Stimulated activated CD4-positive, alpha-beta T cell treated with anti-CD3 and anti-CD28 coated beads, Interleukin-4, amount 100 ng/mL, for 24 hours (primary cell): ENCODE measurements around the gene MRPL23.

ENCODE experiments used
- DNase-seq: peaks from one replicate; pipeline ENCODE4 v3.0.0-alpha.2; 2020

The MRPL23 gene

GRCh38 chr11:1921574-1922141, 25.5 kb upstream of the MRPL23 start:
- no peak for DNase-seq

GRCh38 chr11:1922481-1923081, 24.6 kb upstream of the MRPL23 start:
- DNase-seq: no peak

- DNase-seq: no peak
Observed at GRCh38 chr11:1923201-1923956, 23.8 kb upstream of the MRPL23 start.

- DNase-seq: no peak
Observed at GRCh38 chr11:1924181-1924580, 23.0 kb upstream of the MRPL23 start.

- no peak for DNase-seq
Observed at GRCh38 chr11:1924646-1925372, 22.3 kb upstream of the MRPL23 start.

- DNase-seq: no peak
Observed at GRCh38 chr11:1925373-1926155, 21.6 kb upstream of the MRPL23 start.

GRCh38 chr11:1926156-1927025, 20.7 kb upstream of the MRPL23 start:
- DNase-seq: no peak

- DNase-seq: no peak
Observed at GRCh38 chr11:1927026-1927847, 19.9 kb upstream of the MRPL23 start.

- no peak for DNase-seq
Observed at GRCh38 chr11:1927848-1928469, 19.2 kb upstream of the MRPL23 start.

- DNase-seq: no peak
Observed at GRCh38 chr11:1928470-1928890, 18.7 kb upstream of the MRPL23 start.

- DNase-seq: no peak
Observed at GRCh38 chr11:1928891-1929541, 18.1 kb upstream of the MRPL23 start.

- no peak for DNase-seq
Observed at GRCh38 chr11:1929621-1930461, 17.3 kb upstream of the MRPL23 start.

- no peak for DNase-seq
Observed at GRCh38 chr11:1930462-1930830, 16.7 kb upstream of the MRPL23 start.

GRCh38 chr11:1931341-1932104, 15.6 kb upstream of the MRPL23 start:
- no peak for DNase-seq

- no peak for DNase-seq
Observed at GRCh38 chr11:1932105-1932480, 15.0 kb upstream of the MRPL23 start.

- DNase-seq: no peak
Observed at GRCh38 chr11:1932681-1933080, 14.5 kb upstream of the MRPL23 start.

- no peak for DNase-seq
Observed at GRCh38 chr11:1933416-1934334, 13.5 kb upstream of the MRPL23 start.
